ENCODE measurements around the gene MAP7.
"Not testable (repeated sequence)": the region's sequence is repeated elsewhere in the genome, so short reads cannot be mapped to it uniquely, and the experiment has no call there.

The MAP7 gene

GRCh38 chr6:136411453-136412354 lies 138.5 kb downstream of the MAP7 start:
- no peak for DNase-seq

GRCh38 chr6:136411025-136411325 lies 139.2 kb downstream of the MAP7 start:
- no peak for DNase-seq

DNA sequence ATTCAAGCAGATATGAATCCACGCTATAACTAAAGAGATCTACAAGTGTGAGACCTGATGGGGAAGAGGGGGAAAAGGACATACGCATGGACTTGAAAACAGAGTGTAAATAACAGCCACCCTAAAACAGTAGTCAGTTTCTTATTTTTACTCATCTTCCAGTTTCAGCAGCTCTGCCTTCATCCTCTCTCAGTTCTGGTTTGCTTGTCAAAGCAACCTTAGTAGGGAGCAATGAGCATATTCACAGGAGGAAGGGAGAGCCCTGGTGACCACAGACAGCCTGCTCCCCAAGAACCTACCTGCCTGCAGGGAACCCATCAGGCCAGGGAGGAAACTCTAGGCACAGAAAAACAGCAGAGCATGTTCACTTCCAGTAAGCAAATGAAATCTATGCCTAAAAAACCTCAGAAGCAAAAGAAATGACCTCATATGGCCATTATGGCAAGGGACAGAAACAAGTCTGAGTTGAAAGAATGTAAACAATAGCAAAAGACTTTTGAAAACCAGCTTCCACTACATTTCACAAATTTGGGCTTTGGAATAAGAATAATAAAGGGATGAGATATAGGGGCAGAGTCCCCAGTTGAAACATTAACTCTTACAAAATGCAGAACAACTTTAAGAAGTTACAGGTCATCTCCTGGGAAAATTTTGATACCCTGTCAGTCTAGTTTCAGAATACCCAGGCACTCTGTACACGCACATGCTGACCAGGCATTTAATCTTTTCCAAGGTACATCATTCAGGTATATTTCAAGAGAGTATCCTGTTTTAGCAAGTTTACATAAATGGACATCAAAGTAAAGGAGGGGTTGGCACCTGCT lies 139.8 kb downstream of the MAP7 start:
- DNase-seq, result no peak

- no peak for DNase-seq
Measured at GRCh38 chr6:136409597-136409996, 140.6 kb downstream of the MAP7 start.

DNA sequence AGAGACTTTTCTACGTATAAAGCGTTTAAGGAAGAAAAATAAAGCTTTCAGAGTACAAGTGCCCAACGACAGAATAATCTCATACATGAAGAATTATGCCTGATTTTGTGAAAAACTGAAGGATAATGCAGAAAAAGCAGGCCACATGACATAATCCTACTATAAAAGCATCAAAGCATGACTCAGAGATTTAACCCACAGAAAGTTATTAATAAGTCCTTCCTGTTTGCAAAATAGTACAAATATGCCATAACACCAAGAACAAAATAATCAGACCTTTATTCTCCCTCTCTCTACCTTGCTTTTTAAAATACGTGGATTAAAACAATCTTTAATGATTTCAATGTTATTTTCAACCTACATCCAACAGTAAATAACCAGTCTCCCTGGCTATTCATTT lies 142.0 kb downstream of the MAP7 start:
- DNase-seq, result no peak

DNA sequence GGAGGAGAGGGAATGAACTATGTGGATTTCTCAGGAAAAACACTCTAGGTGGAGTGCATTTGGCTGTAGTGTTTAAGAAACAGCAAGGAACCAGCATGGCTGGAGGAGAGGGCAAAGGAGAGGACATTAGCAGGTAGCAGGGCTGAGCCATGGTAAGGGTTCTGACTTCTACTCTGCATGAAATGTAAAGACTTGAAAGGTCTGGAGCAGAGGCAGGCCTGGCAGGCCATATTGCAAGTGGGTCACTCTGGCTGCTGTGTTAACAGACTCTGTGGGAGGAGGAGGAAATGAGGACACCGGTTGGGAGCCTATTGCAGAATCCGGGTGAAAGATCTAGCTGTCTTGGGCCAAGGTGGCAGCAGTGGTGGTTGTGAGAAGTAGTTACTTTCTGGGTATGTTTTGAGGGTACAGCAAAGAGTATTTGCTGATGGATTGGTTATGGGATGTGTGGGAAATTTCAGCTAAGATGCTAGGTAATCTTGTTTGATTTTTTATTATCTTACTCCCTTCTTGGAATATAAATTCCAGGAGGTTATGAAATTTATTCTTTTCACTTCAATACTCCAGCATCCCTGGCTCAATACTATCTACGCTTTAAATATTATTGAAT lies 144.7 kb downstream of the MAP7 start:
- no peak for DNase-seq

GRCh38 chr6:136404627-136405419 lies 145.4 kb downstream of the MAP7 start:
- DNase-seq, result no peak

DNA sequence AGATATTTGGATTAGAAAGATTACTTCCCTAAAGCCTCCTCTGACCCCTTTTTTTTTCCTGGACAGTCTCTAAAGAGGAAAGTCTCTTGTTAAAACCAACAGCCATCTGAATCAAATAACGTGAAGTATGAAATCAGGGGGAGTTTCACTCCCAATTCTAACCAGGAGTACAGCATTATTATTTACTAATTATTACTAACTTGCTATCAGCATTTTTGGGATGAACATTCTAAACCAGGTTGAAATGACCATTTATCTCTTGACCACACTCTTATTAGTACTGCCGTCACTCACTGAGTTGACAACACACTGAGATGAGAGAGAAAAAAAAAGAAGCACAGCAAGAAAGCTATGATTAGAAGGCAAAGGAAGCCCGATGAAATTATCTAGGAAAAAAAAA lies 146.2 kb downstream of the MAP7 start:
- DNase-seq, result no peak

DNA sequence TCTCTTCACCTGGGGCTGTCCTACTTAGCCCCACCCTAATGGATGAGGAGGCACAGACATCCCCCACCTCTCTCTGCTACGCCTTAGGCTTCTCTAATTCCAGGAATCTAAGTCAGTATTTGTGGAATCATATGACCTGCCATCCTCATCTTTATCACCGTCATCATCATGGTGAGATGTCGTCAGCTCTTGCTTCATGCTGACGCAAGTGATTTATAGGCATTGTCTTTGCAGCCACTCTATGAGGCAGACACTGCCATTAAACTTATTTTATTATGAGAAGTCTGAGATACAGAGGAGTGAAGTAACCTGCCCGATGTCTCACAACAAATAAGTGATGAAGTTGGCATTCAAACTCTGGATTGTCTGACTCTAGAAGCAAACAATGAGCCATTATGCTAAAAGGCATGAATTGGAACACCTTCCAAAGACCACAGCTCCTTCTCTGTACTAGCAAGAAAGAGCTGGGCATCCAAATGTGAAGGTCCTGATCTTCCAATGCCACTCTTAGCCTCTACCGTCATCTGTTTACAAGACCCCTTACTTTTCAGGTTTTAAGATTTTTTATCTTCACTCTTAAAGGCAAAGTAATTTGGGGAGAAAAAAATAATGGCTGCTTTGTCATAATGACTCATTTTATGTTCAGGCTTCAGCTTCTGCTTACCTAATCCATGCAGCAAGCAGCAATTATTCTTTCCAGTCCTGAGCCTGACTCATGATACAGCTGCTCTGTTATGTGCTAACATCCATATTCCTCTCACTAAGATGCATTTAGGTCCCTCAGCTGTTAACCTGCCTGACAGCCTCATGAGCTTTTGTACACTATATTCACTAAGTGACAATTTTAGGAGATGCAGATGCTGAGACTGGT lies 146.9 kb downstream of the MAP7 start:
- DNase-seq, result no peak

- no peak for DNase-seq
Measured at GRCh38 chr6:136401749-136402148, 148.5 kb downstream of the MAP7 start.

GRCh38 chr6:136401236-136401635 lies 149.0 kb downstream of the MAP7 start:
- DNase-seq, result not testable (repeated sequence)

- DNase-seq, result no peak
Measured at GRCh38 chr6:136398453-136398852, 151.8 kb downstream of the MAP7 start.

DNA sequence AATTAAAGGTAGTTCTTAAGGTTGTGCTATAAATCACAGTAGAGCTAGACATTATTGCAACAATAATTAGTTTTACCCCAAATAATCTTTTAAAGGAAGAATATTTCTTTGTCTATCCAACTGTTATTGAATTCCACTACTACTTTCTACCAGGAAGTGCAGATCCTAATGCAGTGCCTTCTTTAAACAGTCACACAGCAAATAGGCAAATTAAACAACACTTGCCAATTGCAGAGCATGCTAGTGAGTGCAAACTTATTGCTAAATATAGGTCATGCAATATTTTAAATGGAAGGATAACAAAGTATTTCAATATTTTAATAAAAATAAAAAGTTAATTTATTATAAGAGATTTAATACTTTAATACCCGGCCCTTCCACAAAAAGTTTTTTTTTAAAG lies 153.3 kb downstream of the MAP7 start:
- no peak for DNase-seq

DNA sequence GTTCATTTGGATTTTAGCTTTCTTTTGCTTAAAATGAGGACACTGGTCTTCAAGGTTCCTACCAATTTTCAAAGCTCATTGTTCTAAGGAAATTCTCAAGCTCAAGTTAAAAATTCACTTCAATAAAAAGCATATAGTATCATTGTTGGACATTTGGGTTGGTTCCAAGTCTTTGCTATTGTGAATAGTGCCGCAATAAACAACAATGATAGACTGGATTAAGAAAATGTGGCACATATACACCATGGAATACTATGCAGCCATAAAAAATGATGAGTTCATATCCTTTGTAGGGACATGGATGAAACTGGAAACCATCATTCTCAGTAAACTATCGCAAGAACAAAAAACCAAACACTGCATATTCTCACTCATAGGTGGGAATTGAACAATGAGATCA lies 159.3 kb downstream of the MAP7 start:
- not testable (repeated sequence) for DNase-seq

DNA sequence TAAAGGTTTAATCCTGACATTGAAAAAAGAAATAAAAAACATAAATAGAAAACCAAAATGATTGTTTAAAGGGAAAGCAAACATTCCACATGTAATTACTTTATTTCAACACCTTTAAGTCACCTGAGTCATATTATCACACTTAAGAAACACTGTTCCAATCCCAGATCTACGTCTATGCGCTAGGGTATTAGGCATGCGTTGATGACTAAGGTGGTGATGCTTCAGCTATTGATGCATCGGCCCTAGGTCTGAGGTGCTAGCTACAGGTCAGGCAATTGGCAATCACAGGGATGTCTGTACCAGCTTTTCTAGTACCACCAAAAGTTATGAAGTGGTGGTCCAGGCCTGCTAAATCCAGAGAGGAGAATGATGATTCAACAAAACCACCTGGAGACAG lies 162.9 kb downstream of the MAP7 start:
- no peak for DNase-seq

DNA sequence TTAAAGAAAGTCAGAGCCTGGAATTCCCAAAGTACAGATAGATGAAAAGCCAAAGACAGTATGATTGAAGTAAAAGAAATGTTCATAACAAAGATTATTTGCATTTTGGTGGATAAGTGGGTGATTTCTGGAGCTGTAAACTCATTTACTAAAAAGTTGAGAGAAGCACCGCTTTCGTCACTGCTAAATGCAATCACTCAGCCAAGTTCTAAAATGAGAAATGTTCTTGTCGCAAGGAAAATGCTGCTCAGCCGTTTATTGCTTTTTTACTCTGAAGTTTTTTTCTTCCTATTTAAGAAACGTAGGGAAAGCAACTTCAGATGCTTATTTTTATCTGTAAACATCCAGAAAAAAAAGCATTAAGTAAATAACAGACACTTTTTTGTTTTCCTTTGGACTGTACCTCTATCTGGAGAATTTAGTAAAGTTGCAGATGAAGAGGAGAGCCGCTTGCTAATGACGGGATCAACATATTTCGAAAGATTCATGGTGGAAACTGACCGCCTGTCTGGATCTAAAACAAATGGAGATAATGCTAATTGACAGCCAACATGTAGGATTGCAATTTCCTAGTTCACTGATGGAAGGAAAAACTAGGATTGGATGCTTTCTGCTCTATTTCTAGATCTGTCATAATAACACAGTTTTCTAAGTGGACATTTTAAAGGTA lies 166.8 kb downstream of the MAP7 start:
- no peak for DNase-seq

- no peak for DNase-seq
Measured at GRCh38 chr6:136382676-136383252, 167.5 kb downstream of the MAP7 start.

DNA sequence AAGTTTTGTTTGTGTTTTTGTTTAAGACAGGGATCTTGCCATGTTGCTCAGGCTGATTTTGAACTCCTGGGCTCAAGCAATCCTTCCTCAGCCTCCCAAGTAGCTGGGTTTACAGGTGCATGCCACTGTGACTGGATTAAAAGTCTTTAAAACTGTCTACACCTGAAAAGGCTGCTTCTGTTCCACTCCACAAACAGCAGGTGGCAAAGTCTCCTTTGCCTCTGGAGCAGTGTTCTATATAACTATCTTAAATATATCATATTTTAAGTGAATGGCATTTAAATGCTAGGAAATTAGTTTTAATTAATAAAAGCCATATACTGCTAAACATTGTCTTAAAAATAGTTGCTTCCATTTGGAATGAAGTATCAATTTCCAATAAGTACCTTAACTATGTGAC lies 171.3 kb downstream of the MAP7 start:
- no peak for DNase-seq

GRCh38 chr6:136375836-136376235 lies 174.4 kb downstream of the MAP7 start:
- not testable (repeated sequence) for DNase-seq

DNA sequence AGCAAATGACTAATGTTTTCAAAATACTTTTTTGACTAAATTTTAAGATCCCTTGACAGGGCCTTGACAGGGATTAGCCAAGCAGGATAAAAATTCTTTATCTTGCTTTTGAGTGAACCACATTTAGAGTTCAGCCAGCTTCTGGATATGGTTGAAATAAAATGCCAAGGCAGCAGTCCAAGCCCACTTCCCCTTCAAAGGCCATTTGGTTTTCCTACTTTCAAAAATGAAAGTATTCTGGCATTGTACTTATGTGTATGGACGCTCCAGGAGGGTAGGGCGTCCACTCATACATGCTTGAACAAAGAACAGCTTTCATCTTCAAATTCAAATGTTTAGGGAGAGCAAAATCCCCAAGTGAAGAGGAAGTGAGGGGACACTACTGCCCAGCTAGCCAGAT lies 178.3 kb downstream of the MAP7 start:
- no peak for DNase-seq

Data from stimulated activated CD4-positive, alpha-beta T cell treated with anti-CD3 and anti-CD28 coated beads, Interleukin-4, amount 100 ng/mL, for 24 hours (primary cell).